ENCODE results near the gene WDR75. TPM values are rescaled to one million over a fixed set of nuclear protein-coding genes. Genes with fewer than 3 reads are reported as not detected.

WDR75 gene
- total RNA-seq, 1 experiment from 2014 or later: 52.5 TPM

- ChIA-PET CTCF (no interaction called here), POLR2A (no interaction called here)
- H3K4me3 Mint-ChIP-seq (ENCODE audit: unreplicated experiment): no peak overlapping the region
- H3K36me3 Mint-ChIP-seq (ENCODE audit: insufficient read depth, unreplicated experiment): no peaks in the 10 kb centered on the region
- no peaks in the 10 kb centered on the region for H3K27me3 Mint-ChIP-seq (ENCODE audit: insufficient read depth, unreplicated experiment)
- no peak for TF ChIP-seq CTCF (IDR thresholded peaks at IDR 0.05; ENCODE audit: unreplicated experiment)
- H3K9me3 Mint-ChIP-seq (ENCODE audit: unreplicated experiment): no peaks in the 10 kb centered on the region
- intact Hi-C loops (cut with micrococcal nuclease): no loop called here
- H3K4me1 Mint-ChIP-seq (ENCODE audit: insufficient read depth, unreplicated experiment): no peaks in the 10 kb centered on the region
- BruUV-seq (replicated peaks): no TSS peak
- DNase-seq (ENCODE audit: unreplicated experiment): no peak
- no peak overlapping the region for H3K27ac Mint-ChIP-seq (ENCODE audit: low read depth, unreplicated experiment)
Observed at GRCh38 chr2:189502714-189503113, 61.4 kb downstream of the WDR75 start.

GRCh38 chr2:189504238-189504637, 63.0 kb downstream of the WDR75 start:
- H3K4me1 Mint-ChIP-seq (ENCODE audit: insufficient read depth, unreplicated experiment): no peaks in the 10 kb centered on the region

DNA sequence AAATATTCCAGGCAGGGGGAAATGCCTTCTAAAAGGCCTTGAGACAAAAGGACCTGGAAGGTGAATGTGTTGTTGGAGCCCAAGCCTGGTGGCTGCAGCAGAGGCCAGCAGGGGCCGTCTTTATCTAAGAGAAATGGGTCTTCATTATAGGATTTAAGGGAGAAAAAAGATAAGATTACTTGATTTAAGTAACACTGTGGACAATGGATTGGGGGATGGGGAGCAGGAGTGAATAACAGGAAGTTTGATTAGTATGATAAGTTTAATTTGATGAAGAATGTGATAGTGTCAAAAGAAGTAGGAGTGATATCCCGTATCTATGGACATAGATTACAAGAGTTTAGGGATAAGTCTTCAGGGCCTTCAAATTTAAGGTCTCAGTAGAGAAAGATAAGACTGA, 64.2 kb downstream of the WDR75 start:
- Mint-ChIP-seq H3K9me3 (ENCODE audit: unreplicated experiment) (peaks cover 6% of the 10 kb centered on the region), H3K36me3 (ENCODE audit: insufficient read depth, unreplicated experiment) (no peaks in the 10 kb centered on the region), H3K4me1 (ENCODE audit: insufficient read depth, unreplicated experiment) (no peaks in the 10 kb centered on the region), H3K27ac (ENCODE audit: low read depth, unreplicated experiment) (no peak overlapping the region), H3K4me3 (ENCODE audit: unreplicated experiment) (no peak overlapping the region), H3K27me3 (ENCODE audit: insufficient read depth, unreplicated experiment) (no peaks in the 10 kb centered on the region)
- POLR2A ChIA-PET: no interaction called here
- intact Hi-C loops (cut with micrococcal nuclease): no loop called here
- BruUV-seq (replicated peaks): no TSS peak
- CTCF ChIA-PET: no interaction called here
- DNase-seq (ENCODE audit: unreplicated experiment): no peak
- no peak for TF ChIP-seq CTCF (IDR thresholded peaks at IDR 0.05; ENCODE audit: unreplicated experiment)

More at GRCh38 chr2:189504238-189504637, 63.0 kb downstream of the WDR75 start:
- intact Hi-C loops (cut with micrococcal nuclease): no loop called here
- H3K9me3 Mint-ChIP-seq (ENCODE audit: unreplicated experiment): peaks cover 5% of the 10 kb centered on the region
- no peaks in the 10 kb centered on the region for H3K27me3 Mint-ChIP-seq (ENCODE audit: insufficient read depth, unreplicated experiment)
- H3K4me3 Mint-ChIP-seq (ENCODE audit: unreplicated experiment): no peak overlapping the region
- ChIA-PET CTCF (no interaction called here), POLR2A (interaction anchor here (0.8 to 1.3 kb wide), 2 partner anchors 18 to 48 kb away, joined by 3 read pairs; no protein-coding TSS in a partner anchor)
- no peak for DNase-seq (ENCODE audit: unreplicated experiment)
- no peak for TF ChIP-seq CTCF (IDR thresholded peaks at IDR 0.05; ENCODE audit: unreplicated experiment)
- no peak overlapping the region for H3K27ac Mint-ChIP-seq (ENCODE audit: low read depth, unreplicated experiment)
- no TSS peak for BruUV-seq (replicated peaks)
- no peaks in the 10 kb centered on the region for H3K36me3 Mint-ChIP-seq (ENCODE audit: insufficient read depth, unreplicated experiment)

DNA sequence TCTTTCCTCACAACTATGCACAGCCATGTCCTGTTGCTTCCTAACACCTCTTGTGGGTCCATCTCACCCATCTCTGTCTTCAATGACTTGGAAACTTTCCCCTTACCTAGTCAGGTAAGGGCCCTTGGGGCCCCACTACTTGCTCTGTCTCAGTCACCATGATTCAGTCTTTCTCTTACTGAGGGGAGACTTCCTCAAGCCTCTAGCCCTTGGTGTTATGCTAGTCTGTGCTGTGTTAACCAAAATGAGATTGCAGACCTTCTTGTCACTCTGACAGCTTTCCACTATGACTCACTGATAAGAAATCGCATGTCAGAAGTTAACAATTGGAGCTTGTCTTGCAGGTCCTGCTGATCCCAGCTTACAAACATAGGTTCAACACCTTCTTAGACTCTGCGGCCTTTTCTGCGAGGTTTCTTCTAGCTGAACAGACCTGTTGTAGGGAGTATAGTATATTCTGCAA, 65.3 kb downstream of the WDR75 start:
- intact Hi-C loops (cut with micrococcal nuclease): no loop called here
- Mint-ChIP-seq H3K4me3 (ENCODE audit: unreplicated experiment) (no peak overlapping the region), H3K27ac (ENCODE audit: low read depth, unreplicated experiment) (no peak overlapping the region), H3K36me3 (ENCODE audit: insufficient read depth, unreplicated experiment) (no peaks in the 10 kb centered on the region), H3K27me3 (ENCODE audit: insufficient read depth, unreplicated experiment) (no peaks in the 10 kb centered on the region), H3K4me1 (ENCODE audit: insufficient read depth, unreplicated experiment) (no peaks in the 10 kb centered on the region), H3K9me3 (ENCODE audit: unreplicated experiment) (peaks cover 6% of the 10 kb centered on the region)
- ChIA-PET CTCF (no interaction called here), POLR2A (interaction anchor here (0.9 to 1.2 kb wide), 2 partner anchors 22 to 29 kb away, joined by 3 read pairs; no protein-coding TSS in a partner anchor)
- no TSS peak for BruUV-seq (replicated peaks)
- TF ChIP-seq CTCF (IDR thresholded peaks at IDR 0.05; ENCODE audit: unreplicated experiment): no peak
- no peak for DNase-seq (ENCODE audit: unreplicated experiment)

Measured in MCF 10A (cell line).